HG03159 (cell line): ENCODE data around the gene SMARCC2.
A peak's percentile ranks its signal among the peaks of the same experiment; 100 is the strongest.

Experiments used
- ATAC-seq: cut with Tn5 transposase; IDR thresholded peaks from one replicate; pipeline ENCODE4 v1.9.1; 2021; ENCODE audit warnings: mild to moderate bottlenecking, moderate library complexity; ENCODE audit not compliant: unreplicated experiment

The SMARCC2 gene

GRCh38 chr12:56189099-56189917 is at the start of gene SMARCC2:
SMARCC2 (minus strand) TSS chr12:56189483; CDS start chr12:56189461, 22 bp downstream.
- peak; percentile 70 for ATAC-seq

- no peak for ATAC-seq
Measured at GRCh38 chr12:56237552-56237951, 48.3 kb upstream of the SMARCC2 start.

GRCh38 chr12:56236985-56237384 is 47.7 kb upstream of the SMARCC2 start:
- no peak for ATAC-seq

GRCh38 chr12:56236091-56236490 is 46.8 kb upstream of the SMARCC2 start:
- ATAC-seq = no peak

- no peak for ATAC-seq
Measured at GRCh38 chr12:56234746-56235436, 45.6 kb upstream of the SMARCC2 start.

GRCh38 chr12:56231184-56231582 is 41.9 kb upstream of the SMARCC2 start:
- no peak for ATAC-seq

GRCh38 chr12:56230432-56231183 is 41.3 kb upstream of the SMARCC2 start:
- no peak for ATAC-seq

GRCh38 chr12:56229916-56230431 is 40.7 kb upstream of the SMARCC2 start, which contains the start of gene SLC39A5:
SLC39A5 (plus strand) TSS chr12:56230051; CDS start chr12:56231275, 1,224 bp downstream.
- ATAC-seq = no peak

- no peak for ATAC-seq
Measured at GRCh38 chr12:56229082-56229481, 39.8 kb upstream of the SMARCC2 start.

- ATAC-seq = no peak
Measured at GRCh38 chr12:56224954-56225353, 35.7 kb upstream of the SMARCC2 start.

- peak; percentile 64 for ATAC-seq
Measured at GRCh38 chr12:56224102-56224701, 34.9 kb upstream of the SMARCC2 start, which contains the start of gene NABP2. NABP2 (plus strand) TSS chr12:56224342; CDS start chr12:56224857, 515 bp downstream.

- ATAC-seq = no peak
Measured at GRCh38 chr12:56223571-56224101, 34.4 kb upstream of the SMARCC2 start.

GRCh38 chr12:56222531-56222895 is 33.2 kb upstream of the SMARCC2 start:
- no peak for ATAC-seq

- peak; percentile 75 for ATAC-seq
Measured at GRCh38 chr12:56221757-56222530, 32.7 kb upstream of the SMARCC2 start, which contains the start of gene RNF41. RNF41 (minus strand) TSS chr12:56221922; CDS start chr12:56214047, 7,875 bp downstream.

- ATAC-seq = no peak
Measured at GRCh38 chr12:56221232-56221756, 32.0 kb upstream of the SMARCC2 start.

GRCh38 chr12:56220611-56221231 is 31.4 kb upstream of the SMARCC2 start:
- ATAC-seq = no peak

GRCh38 chr12:56219840-56220239 is 30.6 kb upstream of the SMARCC2 start:
- ATAC-seq = no peak

GRCh38 chr12:56216461-56216860 is 27.2 kb upstream of the SMARCC2 start:
- no peak for ATAC-seq

- ATAC-seq = no peak
Measured at GRCh38 chr12:56213878-56214277, 24.6 kb upstream of the SMARCC2 start.
